ENCODE measurements around the gene WDTC1.

DNA sequence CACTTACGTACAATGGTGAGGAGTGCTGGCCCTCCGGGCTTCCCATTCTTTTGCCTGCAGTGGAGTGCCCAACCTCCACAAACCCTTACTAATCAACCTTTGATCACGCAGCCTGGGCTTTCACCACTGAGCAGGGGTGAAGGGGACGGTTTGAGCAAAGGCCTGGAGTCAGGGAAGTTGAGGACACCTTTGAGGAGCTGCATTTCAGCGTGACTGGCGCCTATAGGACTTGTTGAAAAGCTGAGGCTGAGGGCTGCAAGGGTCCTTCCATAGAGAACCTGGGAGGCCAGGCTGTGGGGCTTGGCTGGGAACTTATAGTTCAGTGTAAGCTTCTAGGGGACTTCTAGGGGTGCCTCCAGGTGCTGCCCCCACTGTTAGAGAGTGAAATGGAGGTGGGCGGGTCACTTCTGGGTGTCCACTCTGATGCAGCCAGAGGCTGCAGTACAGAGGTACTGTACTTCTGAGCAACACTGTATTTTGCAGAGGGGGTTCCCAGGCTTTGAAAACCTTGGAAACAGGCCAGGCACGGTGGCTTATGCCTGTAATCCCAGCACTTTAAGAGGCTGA is 117.2 kb downstream of the WDTC1 start:
- TF ChIP-seq, protein P1, sequence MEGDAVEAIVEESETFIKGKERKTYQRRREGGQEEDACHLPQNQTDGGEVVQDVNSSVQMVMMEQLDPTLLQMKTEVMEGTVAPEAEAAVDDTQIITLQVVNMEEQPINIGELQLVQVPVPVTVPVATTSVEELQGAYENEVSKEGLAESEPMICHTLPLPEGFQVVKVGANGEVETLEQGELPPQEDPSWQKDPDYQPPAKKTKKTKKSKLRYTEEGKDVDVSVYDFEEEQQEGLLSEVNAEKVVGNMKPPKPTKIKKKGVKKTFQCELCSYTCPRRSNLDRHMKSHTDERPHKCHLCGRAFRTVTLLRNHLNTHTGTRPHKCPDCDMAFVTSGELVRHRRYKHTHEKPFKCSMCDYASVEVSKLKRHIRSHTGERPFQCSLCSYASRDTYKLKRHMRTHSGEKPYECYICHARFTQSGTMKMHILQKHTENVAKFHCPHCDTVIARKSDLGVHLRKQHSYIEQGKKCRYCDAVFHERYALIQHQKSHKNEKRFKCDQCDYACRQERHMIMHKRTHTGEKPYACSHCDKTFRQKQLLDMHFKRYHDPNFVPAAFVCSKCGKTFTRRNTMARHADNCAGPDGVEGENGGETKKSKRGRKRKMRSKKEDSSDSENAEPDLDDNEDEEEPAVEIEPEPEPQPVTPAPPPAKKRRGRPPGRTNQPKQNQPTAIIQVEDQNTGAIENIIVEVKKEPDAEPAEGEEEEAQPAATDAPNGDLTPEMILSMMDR (IDR thresholded peaks at IDR 0.05 in 8 of 11, conservative IDR thresholded peaks at IDR 0.05 in 3 of 11) = no peak
- TF ChIP-seq POLR2A (IDR thresholded peaks at IDR 0.05) (no peak), POLR2AphosphoS5 (IDR thresholded peaks at IDR 0.05) (no peak)

All from spleen (tissue), 7 donors.